Measurements from ENCODE around the gene RBM26.
"Not testable (repeated sequence)": the region's sequence is repeated elsewhere in the genome, so short reads cannot be mapped to it uniquely, and the experiment has no call there.

Gene RBM26

DNA sequence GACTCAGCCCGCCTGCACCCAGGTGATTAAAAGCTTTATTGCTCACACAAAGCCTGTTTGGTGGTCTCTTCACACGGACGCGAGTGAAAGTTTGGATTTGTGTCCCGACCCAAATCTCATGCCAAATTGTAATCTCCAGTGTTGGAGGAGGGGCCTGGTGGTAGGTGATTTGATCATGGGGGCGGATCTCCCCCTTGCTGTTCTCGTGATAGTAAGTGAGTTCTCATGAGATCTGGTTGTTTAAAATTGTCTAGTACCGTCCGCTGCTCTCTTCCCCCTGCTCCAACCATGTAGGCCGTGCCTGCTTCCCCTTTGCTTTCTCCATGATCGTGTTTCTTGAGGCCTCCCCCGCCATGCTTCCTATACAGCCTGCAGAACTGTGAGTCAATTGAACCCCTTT lies 126.3 kb downstream of the RBM26 start:
- not testable (repeated sequence) for DNase-seq (ENCODE audit: low read depth)

DNA sequence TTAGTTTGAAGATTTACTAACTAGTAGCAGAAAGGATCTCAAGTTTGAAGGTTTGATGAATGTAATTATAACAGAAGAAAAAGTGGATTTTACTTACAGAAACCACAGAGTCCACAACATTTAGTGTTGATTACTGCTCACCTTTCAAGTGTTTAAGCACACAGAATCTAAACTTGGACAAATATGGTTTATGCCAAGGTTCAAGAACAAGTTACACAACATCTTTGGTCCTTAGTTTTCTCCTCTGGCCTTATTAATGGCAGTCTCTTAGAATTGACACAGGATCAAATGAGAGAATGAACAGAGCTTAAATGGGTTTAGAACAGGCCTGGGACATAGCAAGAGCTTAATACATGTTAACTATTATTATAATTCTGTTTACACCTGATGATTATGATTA lies 133.0 kb downstream of the RBM26 start:
- no peak for DNase-seq (ENCODE audit: low read depth)

DNA sequence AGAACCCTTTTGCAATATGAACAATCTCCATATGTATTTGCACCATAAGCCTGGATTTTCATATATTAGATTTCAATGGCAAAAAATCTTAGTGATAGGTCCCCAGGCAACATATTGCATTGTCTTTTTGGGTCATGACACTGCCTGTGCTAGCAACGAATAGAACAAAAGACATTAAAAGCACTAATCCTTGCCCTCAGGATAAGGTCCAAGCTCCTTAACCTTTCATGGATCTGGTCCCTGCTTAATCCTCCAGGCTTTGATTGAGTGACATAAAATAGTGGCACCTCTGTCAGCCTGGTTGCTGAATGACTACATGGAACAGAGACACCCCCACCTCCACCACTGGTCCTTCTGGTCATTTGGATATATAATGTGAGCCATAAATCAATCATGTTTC lies 134.4 kb downstream of the RBM26 start:
- no peak for DNase-seq (ENCODE audit: low read depth)

GRCh38 chr13:79270859-79271258 lies 135.2 kb downstream of the RBM26 start:
- DNase-seq (ENCODE audit: low read depth) = no peak

All from non-pigmented ciliary epithelial cell (primary cell).